HuH-7.5 (cell line): Measurements from ENCODE around the gene SCPEP1.
"Not testable (repeated sequence)": the region's sequence is repeated elsewhere in the genome, so short reads cannot be mapped to it uniquely, and the experiment has no call there.

Source experiments
- DNase-seq: peaks from one replicate; pipeline ENCODE4 v3.0.0; 2011; ENCODE audit warnings: low spot score

The SCPEP1 gene

GRCh38 chr17:56977673-56978395 is at the start of gene SCPEP1:
TSS of gene SCPEP1 (plus strand) at chr17:56978131. CDS start at chr17:56978160, 29 bp downstream.
- DNase-seq, result peak; percentile 85

GRCh38 chr17:56928586-56928985 is 49.3 kb upstream of the SCPEP1 start:
- no peak for DNase-seq

GRCh38 chr17:56929362-56929969 is 48.5 kb upstream of the SCPEP1 start:
- no peak for DNase-seq

- no peak for DNase-seq
Observed at GRCh38 chr17:56930739-56931337, 47.1 kb upstream of the SCPEP1 start.

- DNase-seq, result no peak
Observed at GRCh38 chr17:56933151-56933745, 44.7 kb upstream of the SCPEP1 start.

- no peak for DNase-seq
Observed at GRCh38 chr17:56933868-56934267, 44.1 kb upstream of the SCPEP1 start.

- DNase-seq, result no peak
Observed at GRCh38 chr17:56934280-56934679, 43.7 kb upstream of the SCPEP1 start.

- DNase-seq, result no peak
Observed at GRCh38 chr17:56935461-56935860, 42.5 kb upstream of the SCPEP1 start.

- no peak for DNase-seq
Observed at GRCh38 chr17:56936697-56937322, 41.1 kb upstream of the SCPEP1 start.

- DNase-seq, result no peak
Observed at GRCh38 chr17:56937687-56938086, 40.2 kb upstream of the SCPEP1 start.

GRCh38 chr17:56938206-56938605 is 39.7 kb upstream of the SCPEP1 start:
- DNase-seq, result not testable (repeated sequence)

- DNase-seq, result peak; percentile 42
Observed at GRCh38 chr17:56939869-56940484, 38.0 kb upstream of the SCPEP1 start.

GRCh38 chr17:56943505-56944125 is 34.3 kb upstream of the SCPEP1 start:
- DNase-seq, result no peak

GRCh38 chr17:56945938-56946505 is 31.9 kb upstream of the SCPEP1 start:
- no peak for DNase-seq

GRCh38 chr17:56947741-56948140 is 30.2 kb upstream of the SCPEP1 start:
- no peak for DNase-seq

- no peak for DNase-seq
Observed at GRCh38 chr17:56948491-56948890, 29.4 kb upstream of the SCPEP1 start.

GRCh38 chr17:56949595-56949994 is 28.3 kb upstream of the SCPEP1 start:
- DNase-seq, result no peak

- DNase-seq, result no peak
Observed at GRCh38 chr17:56956992-56957391, 20.9 kb upstream of the SCPEP1 start.

GRCh38 chr17:56960596-56961538 is 17.1 kb upstream of the SCPEP1 start, which contains the start of gene COIL:
TSS of gene COIL (minus strand) at chr17:56961050. CDS start at chr17:56961019, 31 bp downstream.
- peak; percentile 80 for DNase-seq

- not testable (repeated sequence) for DNase-seq
Observed at GRCh38 chr17:56965241-56965640, 12.7 kb upstream of the SCPEP1 start.
